ENCODE measurements around the gene RNU5B-1.
"Not testable (repeated sequence)": the region's sequence is repeated elsewhere in the genome, so short reads cannot be mapped to it uniquely, and the experiment has no call there.

Gene RNU5B-1

GRCh38 chr15:65339920-65340319, 35.4 kb downstream of the RNU5B-1 start:
- DNase-seq (ENCODE audit: low spot score), result no peak
- no peak for TF ChIP-seq CTCF (IDR thresholded peaks at IDR 0.05; ENCODE audit: borderline replicate concordance, control extremely low read depth, extremely low read depth, insufficient read depth, missing control alignments)
- in situ Hi-C loops (cut with MboI; ENCODE audit: low sequenced_read_pairs, unreplicated experiment), result no loop called here

DNA sequence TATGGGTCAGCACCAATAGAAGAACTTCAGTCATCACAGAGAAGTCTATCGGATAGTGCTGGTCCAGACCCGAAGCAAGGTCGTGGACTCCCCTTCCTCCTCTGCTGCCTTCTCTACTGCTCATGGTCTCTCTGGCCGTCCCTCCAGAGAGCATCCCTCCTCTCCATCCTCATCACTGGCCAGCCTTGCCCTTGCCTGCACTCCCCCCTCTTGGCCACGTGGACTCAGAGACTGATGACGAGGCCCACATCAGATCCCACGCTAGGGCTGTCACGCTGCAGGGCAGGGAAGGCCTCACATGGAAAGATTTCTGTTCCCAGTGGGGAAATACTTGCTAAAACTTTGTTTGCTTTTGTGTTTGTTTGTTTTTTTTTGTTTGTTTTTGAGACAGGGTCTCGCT, 38.0 kb downstream of the RNU5B-1 start:
- in situ Hi-C loops (cut with MboI; ENCODE audit: low sequenced_read_pairs, unreplicated experiment), result no loop called here
- no peak for TF ChIP-seq CTCF (IDR thresholded peaks at IDR 0.05; ENCODE audit: borderline replicate concordance, control extremely low read depth, extremely low read depth, insufficient read depth, missing control alignments)
- no peak for DNase-seq (ENCODE audit: low spot score)

- no peak for TF ChIP-seq CTCF (IDR thresholded peaks at IDR 0.05; ENCODE audit: borderline replicate concordance, control extremely low read depth, extremely low read depth, insufficient read depth, missing control alignments)
- in situ Hi-C loops (cut with MboI; ENCODE audit: low sequenced_read_pairs, unreplicated experiment), result no loop called here
- DNase-seq (ENCODE audit: low spot score), result no peak
These were observed 39.0 kb downstream of the RNU5B-1 start for GRCh38 chr15:65343374-65343981.

GRCh38 chr15:65344214-65344913, 39.9 kb downstream of the RNU5B-1 start:
- in situ Hi-C loops (cut with MboI; ENCODE audit: low sequenced_read_pairs, unreplicated experiment), result no loop called here
- DNase-seq (ENCODE audit: low spot score), result no peak
- TF ChIP-seq CTCF (IDR thresholded peaks at IDR 0.05; ENCODE audit: borderline replicate concordance, control extremely low read depth, extremely low read depth, insufficient read depth, missing control alignments), result no peak

- DNase-seq (ENCODE audit: low spot score), result no peak
- TF ChIP-seq CTCF (IDR thresholded peaks at IDR 0.05; ENCODE audit: borderline replicate concordance, control extremely low read depth, extremely low read depth, insufficient read depth, missing control alignments), result no peak
- in situ Hi-C loops (cut with MboI; ENCODE audit: low sequenced_read_pairs, unreplicated experiment), result no loop called here
These were observed 40.4 kb downstream of the RNU5B-1 start for GRCh38 chr15:65344914-65345275.

DNA sequence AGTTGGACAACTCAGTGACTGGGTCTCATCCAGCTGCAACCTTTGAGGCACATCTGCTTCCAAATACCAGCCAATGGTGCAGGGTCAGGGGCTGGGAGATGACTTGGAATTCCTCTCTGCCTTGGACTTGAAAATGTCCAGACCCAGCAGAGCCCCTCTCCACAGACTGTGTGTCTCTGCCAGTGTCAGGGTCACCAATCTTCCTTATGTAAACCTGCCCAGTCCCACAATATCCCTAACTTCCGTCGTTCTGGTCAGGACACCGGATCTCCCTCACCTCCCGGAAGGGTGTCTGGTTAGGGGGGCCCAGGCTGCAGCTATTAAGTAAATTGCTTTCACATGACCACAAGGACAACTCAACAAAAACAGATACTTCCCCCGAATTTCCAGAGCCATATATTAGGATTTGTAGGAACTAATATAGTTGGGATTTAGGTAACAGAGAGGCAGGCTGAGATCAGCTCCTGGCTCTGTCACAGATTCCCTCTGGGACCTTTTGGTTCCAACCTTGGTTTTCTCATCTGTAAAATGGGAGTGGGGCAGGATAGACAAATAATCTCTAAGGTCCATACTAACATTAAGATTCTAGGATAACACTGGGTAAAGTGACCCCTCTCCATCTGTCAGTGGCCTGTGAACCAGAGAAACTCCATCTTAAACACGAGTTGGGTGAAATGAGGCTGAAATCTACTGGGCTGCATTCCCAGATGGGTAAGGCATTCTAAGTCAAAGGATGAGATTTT, 42.5 kb downstream of the RNU5B-1 start:
- no peak for DNase-seq (ENCODE audit: low spot score)
- in situ Hi-C loops (cut with MboI; ENCODE audit: low sequenced_read_pairs, unreplicated experiment), result no loop called here
- TF ChIP-seq CTCF (IDR thresholded peaks at IDR 0.05; ENCODE audit: borderline replicate concordance, control extremely low read depth, extremely low read depth, insufficient read depth, missing control alignments), result no peak

DNA sequence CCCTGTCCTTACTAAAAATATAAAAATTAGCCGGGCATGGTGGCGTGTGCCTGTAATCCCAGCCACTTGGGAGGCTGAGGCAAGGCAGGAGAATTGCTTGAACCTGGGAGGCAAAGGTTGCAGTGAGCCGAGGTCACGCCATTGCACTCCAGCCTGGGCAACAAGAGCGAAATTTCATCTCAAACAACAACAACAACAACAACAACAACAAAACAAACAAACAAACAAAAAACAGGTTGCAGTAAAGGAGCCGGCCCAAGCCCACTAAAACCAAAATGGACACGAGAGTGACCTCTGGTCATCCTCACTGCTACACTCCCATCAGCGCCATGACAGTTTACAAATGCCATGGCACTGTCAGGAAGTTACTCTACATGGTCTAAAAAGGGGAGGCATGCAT, 43.3 kb downstream of the RNU5B-1 start:
- in situ Hi-C loops (cut with MboI; ENCODE audit: low sequenced_read_pairs, unreplicated experiment), result not testable (repeated sequence)

More for the DNA sequence above, 43.3 kb downstream of the RNU5B-1 start:
- not testable (repeated sequence) for DNase-seq (ENCODE audit: low spot score)
